HG02870 (cell line): ENCODE results near the gene C2CD4D.

ENCODE experiments used
- ATAC-seq: cut with Tn5 transposase; IDR thresholded peaks from one replicate; pipeline ENCODE4 v1.9.1; 2021; ENCODE audit warnings: mild to moderate bottlenecking, moderate library complexity; ENCODE audit not compliant: unreplicated experiment

The C2CD4D gene

DNA sequence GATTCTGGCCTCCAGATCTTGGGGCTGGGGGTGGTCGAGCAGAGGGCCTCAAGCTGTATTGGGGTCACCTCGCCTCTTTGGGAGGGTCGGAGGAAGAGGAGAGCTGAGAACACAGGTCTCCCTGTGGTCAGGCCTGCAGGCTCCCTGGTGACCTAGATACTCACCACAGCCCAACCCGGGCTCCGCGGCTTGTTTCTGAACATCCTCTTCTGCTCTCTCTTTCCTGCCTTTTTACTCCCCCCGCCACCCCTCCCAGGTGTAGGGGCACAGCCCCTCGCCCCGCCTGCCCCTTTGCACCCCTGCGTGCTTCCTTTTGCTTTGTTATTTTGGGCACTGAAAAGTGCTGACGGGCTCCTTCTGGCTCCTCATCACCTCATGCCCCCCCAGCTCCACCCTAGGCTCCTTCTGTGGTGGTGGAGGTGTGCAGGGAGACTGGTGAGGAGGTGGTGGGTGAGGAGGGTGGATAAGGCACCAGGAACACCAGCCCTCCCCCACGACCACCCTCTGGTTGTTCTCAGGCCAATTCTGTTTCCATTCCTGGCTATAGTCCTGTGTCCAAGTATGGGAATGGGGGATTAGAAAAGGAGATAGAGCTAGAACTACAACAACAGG, 23.8 kb downstream of the C2CD4D start:
- ATAC-seq, result no peak

DNA sequence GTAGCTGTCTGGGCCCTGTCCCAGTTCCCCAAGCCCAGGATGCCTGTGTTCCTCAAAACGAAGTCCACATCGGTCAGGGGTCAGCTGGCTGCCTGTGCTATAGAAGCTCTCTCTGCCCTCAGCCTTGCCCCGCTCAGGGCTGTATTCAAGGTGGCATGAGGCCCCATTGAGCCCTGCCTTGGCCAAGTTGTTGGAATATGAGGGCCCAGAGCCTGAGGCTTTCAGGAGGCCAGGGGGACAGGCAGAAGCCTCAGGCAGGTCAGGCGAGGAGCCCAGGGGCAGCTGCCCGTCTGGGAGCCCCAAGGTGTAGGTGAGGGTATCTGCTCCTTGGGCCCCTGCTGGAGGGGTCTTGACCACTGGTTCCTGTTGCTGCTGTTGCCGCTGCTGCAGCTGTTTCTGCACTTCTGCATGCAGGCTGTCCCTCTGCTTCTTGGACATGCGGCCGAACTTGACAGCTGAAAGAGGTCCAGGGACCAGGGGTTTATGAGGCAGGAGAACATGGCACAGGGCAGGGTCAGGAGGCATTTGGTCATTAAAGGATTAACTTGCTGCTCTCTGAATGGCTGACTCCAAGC, 24.6 kb downstream of the C2CD4D start:
- no peak for ATAC-seq

DNA sequence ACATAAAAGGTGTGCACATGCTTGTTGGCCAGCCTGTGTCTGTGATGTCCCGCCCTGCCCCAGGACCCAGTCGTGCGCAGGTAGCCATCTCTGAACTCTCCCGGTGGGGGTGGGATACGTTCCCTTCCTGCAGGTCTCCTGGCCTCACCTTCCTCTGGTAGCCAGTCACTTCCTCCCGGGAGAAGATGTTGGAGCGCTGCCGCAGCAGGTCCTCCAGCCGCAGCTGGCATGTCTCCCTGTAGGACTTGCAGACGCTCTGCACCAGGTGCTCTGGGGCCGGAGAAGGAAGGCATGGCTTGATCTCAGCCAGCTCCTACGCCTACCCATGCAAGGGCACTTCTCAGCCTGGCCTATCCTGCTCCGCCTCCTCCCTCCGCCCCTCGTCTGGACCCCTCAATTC, 25.2 kb downstream of the C2CD4D start:
- no peak for ATAC-seq

DNA sequence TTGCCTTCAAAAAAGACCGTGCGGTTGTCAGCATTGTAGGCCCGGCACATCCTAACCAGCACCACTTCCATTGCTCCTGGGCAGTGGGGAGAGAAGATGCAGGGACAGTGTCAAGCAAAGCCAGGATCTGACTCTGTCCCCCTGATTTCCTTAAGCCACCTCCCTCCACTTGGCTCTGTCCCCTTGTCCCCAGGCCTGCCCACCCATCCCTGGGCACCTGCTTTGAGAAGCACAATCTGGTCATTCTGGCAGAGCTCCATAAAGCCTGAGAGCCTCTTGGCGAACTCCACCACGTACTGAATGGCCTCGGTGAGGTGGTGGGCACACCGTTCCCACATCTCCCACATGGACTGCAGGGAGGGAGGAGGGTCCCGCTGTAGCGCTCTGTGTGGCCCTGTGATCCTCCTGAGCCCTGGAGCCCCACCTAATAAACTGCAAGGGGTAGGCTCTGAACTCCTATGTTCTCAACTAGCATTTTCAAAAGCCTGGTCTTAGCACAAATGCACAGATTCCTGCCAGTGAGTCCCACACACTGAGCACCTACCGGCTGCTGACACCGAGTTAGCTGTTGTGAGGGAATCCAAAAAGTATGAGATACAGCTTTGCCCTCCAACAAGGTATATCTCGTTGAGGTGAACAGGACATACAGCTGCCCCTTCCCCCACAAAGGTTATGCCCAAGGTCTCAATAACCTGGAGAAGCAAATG, 26.2 kb downstream of the C2CD4D start:
- no peak for ATAC-seq

DNA sequence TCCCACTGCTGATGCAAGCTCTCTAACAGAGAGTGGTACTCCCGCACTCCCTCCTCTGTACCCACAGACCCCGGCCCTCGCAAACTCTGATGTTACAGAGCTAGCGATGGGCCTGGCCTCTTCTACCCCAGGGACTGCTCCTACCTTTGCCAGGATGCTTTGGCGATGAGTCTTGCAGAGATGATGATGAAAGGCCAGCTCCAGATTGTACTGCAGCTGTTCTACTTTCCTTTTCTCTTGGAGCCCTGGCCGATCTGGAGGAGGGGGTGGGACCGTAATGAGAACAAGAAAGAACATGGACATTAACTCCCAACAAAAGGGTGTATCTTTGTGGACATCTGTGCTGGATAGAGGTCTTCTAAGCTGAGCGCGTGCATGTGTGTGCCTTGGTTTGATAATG, 28.4 kb downstream of the C2CD4D start:
- ATAC-seq, result no peak

DNA sequence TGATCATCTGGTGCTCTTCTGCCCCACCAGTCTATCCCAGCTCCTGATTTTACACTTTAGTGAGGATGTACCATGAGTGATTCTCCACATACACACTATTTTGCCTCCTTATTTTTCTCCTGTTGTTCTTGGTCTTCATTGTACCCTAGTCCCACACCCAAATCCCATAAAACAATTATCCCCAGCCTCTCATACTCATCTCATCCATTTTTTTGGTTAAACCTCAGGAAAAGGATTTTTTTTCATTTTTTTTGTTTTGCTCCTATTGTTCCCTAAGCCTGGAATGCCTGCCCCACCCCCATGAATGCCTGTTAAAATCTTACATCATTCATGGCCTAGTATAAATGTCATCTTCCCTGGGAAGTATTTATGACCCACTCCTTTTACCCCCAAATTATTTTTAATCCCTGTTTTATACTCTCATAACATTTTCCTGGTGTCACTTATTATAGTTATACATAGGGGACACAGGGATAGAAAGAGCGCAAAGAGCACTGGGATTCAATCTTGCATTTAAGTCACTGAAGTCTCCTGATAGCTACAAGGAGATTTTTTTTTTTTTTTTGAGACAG, 29.5 kb downstream of the C2CD4D start:
- ATAC-seq, result no peak

DNA sequence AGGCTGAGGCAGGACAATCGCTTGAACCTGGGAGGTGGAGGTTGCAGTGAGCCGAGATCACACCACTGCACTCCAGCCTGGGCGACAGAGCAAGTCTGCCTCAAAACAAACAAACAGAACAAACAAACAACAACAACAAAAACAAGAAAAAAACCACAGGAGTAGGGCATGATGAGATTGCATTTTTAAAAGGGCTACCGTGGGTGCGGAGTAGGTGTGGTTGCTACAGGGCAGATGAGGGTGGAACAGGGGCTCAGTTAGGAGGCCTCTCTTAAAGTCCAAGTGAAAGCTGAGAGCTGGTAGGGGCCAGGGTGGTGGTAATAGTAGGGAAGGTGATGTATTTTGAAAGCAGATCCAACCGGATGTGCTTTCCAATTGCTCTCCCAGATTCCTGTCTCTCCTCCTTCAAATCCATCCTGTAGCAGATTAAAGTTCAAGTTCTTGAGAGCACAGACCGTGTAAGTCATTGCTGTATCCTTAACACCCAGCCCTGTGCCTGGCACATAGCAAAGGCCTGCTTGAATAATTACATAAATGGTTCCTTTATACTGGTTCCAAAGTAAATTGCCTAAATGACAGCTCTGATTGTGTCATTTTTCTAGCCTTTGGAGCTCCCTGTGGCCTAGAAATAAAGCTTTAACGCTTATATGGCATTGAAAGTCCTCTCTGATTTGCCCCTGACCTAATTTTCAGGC, 30.2 kb downstream of the C2CD4D start:
- ATAC-seq, result no peak

DNA sequence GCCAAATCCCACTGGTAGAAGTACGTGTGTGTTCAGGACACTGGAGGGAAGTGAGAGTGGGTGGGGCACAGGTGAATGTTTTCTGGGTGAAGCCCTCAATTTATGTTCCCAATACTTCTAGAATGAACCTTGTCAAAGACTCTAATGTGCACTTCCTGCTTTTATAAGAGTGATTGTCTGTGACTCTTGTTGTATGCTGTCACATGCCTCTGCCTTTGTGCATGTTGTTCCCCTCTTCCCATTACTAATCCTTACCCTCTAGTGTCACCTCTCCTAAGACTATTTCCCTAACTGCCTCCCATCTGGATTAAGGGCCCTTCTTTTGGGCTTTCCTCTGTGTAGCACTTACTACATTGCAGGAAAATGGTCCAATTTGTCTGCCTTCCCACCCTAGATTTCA, 31.9 kb downstream of the C2CD4D start:
- no peak for ATAC-seq

DNA sequence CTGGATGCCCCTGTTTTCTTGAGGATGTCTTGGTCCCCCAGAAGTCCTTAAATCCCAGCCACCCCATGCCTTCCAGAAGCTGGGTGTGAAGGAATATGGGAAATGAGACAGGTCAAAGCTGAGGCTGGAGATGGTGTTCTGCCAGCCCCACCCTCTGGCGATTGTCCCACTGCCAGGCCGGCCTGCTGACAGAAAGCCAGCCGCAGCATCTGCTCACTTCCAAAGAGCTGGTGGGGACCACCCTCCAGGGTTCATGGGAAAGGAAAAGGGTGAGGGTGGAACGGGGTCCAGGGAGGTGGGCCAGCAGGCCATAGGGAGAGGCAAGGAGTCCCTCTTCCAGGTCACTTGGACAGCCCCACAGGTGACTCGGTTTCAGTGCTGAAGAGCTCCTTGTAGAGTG, 32.5 kb downstream of the C2CD4D start:
- no peak for ATAC-seq

DNA sequence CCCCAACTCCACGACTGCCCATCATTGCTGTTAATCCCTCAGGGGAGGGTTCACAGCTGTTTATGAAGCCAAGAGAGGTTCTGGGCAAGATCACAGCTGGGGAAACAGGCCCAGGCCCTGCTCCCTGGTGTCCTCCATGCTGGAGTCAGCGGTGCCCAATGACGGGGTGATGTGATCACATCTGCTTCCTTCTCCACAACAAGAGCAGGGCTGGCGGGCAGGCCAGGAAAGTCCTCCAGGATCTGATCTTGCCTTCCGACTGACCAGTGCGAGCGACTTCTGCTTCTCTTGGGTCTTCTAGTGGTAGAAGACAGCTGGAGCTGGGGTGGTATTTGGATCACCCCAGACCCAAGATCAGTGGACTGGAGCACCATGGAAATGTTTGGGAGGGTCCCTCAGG, 33.5 kb downstream of the C2CD4D start:
- no peak for ATAC-seq

DNA sequence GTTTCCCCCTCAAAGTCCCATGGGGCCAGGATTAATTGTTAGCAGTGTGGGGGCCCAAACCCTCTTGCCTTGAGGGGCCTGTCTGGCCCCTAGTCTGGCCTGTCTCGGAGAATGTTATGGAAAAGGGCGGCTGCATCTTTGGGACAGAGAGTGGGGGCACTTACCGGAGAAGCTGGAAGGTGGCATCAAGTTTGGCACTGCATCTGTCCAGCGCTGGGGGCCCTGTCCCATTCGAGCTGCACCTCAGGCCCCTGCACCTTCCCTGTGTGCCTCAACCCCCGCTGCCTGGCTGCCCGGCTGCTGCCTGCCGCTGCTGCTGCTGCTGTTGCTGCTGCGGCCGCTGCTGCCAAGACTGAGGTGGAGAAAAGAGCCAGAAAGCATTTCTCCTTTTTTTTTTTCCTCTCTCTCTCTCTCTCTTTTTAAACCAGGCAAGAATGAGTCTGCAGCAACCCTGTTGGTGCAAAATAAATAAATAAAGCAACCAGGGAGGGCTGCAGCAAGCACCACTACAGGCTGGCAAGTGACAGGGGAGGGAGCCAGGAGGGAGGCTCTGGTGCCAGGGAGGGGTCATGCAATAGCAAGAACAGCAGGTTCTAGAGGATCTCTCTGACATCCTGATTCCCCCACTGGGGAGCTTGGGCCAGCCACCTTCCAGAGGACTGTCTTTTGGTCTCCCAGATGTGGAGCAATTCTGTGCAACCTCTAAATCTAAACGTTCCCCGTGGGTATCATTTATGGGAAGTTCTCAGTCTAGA, 34.4 kb downstream of the C2CD4D start, which contains the start of gene LINGO4:
TSS of gene LINGO4 (minus strand) at position 354 of the 755 bp plus-strand sequence. CDS start 2,715 bp downstream, outside the sequence.
- no peak for ATAC-seq

DNA sequence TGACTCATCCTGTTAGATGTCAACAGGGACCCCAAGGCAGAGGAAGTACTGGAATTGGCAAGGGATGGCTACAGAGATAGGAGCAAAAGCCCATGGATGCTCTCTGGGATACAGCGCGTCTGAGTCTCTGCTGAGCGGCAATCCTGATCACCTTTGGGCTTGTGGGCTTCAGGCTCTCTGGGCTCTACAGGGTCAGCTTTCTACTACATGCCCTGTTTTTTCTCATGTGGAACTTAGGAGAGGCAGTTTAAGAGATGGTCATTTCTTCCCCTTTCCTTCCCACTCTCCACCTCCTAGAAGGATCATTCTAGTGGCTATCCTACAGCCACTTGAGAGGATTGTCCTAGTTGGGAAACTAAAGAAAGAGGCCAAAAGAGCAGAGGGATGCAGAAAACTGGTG, 35.7 kb downstream of the C2CD4D start:
- no peak for ATAC-seq

DNA sequence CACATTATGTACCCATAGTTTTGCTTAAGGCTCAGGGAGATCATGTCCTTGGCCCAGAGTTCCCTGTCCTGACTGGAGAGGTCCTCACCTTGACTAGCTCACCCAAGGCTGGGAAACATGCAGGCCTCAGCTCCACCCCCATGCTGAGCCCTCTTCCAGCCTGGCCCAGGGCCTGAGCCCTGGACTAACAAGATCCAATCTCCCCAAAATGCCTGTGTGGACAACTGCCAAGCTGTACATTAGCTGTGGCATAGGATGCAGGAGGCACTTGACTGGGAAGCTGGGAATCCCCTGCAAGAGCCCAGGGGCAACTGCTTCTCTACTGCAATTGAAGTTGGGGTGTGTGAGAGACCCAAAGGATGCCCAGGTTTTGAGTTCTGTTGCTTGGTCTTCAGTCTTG, 36.5 kb downstream of the C2CD4D start:
- no peak for ATAC-seq

DNA sequence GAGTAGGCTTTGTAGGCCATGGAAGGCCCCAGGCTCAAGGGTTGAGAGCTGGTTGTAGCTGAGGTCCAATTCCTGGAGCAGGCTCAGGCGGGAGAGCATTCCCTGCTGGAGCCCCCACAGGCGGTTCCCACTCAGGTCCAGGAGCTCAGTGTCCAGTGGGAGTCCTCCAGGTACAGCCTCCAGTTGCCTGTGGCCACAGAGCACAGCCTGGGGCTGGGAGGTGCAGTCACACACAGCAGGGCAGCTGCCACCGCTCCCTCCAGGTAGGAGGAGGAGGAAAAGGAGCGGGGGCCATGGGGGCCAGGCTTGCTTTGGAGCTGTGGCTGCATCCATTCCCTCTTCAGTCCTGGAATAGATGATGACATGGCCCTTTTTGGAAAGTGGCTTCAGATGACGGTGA, 37.2 kb downstream of the C2CD4D start:
- no peak for ATAC-seq

DNA sequence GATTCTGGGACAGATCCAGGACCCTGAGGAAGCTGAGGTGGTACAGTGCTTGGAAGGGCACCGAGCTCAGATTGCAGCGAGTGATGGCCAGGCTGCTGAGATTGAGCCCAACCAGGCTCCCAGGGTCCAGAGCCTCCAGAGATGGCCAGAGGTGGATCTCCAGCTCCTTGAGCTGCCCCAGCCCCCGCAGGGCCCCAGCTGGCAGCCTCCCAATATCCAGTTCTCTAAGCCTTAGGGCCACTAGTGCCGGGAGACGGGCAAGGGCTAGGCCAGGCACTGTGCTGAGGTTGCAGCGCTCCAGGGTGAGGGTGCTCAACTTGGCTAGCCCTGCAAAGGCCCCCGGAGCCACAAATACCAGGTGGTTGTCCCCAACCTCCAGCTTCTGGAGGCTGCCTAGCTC, 37.8 kb downstream of the C2CD4D start:
- no peak for ATAC-seq

DNA sequence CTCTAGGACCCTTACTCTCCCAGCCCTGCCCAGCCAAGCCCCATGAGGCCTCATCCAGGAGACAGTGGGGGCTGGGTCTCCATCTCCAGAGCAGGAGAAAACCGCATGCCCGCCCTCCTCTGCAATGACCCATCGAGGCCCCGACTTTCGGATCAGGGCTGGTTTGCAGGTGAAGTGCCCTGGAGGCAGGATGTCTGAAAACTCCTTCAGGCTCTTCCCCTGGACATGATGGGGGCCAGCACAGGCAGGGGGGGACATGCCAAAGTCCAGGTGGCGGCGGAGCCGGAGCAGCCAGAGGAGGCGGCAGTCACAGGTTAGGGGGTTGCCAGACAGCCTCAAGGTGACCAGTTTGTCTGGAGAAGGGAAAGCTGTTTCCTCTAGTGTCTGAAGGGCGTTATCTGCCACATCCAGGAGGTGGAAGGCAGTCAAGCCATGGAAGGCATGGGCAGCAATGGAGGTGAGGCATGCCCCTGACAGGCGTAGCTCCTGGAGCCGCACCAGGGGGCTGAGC, 38.3 kb downstream of the C2CD4D start:
- ATAC-seq, result no peak

DNA sequence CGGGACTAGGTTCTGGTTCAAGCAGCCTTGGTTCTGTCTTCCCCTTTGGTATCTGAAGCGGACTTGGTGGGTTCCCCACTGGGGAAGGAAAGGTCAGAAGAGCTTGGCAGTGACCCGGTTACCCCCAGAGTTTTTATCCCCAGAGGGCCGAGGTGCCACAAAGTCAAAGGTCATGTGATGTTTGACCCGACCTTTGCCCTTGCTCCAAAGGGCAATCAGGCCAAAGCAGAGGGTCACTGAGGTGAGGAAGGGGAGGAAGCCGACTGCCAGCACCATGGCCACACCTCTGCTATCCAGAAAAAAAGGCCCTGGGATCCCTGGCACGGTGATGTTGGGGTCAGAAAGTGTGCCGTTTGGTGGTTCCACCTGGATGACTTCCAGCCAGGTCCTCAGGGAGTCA, 38.8 kb downstream of the C2CD4D start:
- ATAC-seq, result no peak

DNA sequence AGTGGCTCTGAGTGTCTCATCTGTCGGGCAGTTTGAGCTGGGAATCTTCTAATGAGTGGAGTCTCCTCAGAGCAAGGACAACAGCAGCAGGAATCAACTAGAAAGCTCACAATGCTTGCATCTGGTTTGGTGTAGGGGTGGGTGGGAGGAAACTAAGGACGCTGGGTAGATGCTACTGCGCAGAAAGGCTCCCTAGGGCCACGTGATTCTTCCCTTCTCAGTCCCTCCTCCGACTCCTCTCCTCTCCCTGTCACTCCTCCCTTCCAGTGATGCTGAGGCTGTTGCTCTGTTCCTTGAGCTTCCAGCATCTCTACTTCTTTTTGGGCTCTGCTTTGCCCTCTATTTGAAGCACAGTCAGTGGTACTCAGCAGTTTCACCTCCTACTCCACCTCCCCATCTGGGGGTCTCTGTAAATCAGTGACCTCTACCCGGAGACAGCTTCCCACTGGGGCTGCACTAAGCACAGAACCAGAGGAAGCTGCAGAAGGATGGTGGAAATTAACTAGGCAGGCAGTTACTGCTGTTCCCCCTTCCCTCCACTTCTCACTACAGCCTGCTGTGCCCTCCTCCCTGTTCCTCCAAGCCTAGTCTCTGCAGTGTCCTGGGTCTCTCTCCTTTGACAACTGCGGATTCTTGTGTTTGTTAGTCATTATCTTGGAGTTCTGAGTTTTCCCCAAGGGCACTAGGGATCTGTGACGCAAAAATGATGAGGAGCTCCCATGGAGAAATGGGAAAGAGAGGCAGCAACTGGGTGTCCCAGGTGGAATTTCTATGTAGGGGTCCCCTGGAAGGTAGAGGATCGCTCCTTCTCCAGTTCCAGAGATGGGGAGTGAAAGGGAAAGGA, 40.2 kb downstream of the C2CD4D start:
- ATAC-seq, result no peak

DNA sequence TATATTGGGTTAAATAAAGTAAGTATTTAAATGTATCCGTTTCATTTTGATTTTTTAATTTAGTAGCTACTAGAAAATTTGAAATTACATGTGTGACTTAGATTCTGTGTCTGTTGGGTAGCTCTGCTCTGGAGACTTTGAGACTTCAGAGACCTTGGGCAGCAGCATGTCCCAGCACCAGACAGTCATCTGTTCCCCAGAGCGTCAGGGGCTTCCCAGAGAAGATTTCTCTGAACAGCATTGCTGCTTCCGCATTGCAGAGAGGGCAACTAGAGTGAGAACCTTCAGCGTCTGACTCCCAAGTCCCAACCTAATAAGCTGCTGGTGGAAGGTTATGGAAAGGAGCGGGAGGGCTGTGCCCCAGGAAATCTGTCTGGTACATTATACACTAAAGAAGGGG, 41.0 kb downstream of the C2CD4D start:
- ATAC-seq, result no peak
